Measurements from ENCODE around the gene BPIFB3.

GRCh38 chr20:33120934-33121333 is 67.2 kb downstream of the BPIFB3 start:
- TF ChIP-seq CTCF (IDR thresholded peaks at IDR 0.05 in 4 of 5, conservative IDR thresholded peaks at IDR 0.05 in 1 of 5): no peak
- no peak for TF ChIP-seq POLR2A (IDR thresholded peaks at IDR 0.05)

Measured in gastrocnemius medialis (tissue), 4 donors.